Measurements from ENCODE around the gene POTEH. TPM values are rescaled to one million over a fixed set of nuclear protein-coding genes. Genes with fewer than 3 reads are reported as not detected.
"Not testable (repeated sequence)": the region's sequence is repeated elsewhere in the genome, so short reads cannot be mapped to it uniquely, and the experiment has no call there.

The POTEH gene
- polyA plus RNA-seq, 1 donor from 2014 or later, result not detected

GRCh38 chr22:15763559-15763958, 73.7 kb downstream of the POTEH start:
- not testable (repeated sequence) for H3K9me2 ChIP-seq (ENCODE audit: insufficient read depth, low read length); H3K4me2 ChIP-seq (ENCODE audit: low read length); H3F3A ChIP-seq (ENCODE audit: insufficient read depth, low read length, poor library complexity, severe bottlenecking); H3K4me3 ChIP-seq (ENCODE audit: low read length); H3K27ac ChIP-seq (ENCODE audit: low read length); H3K9me3 ChIP-seq (ENCODE audit: low read length); H3K79me2 ChIP-seq (replicated peaks; ENCODE audit: insufficient read depth, low read length); H3K9ac ChIP-seq (ENCODE audit: low read length); H3K27me3 ChIP-seq (ENCODE audit: insufficient read depth, low read depth, low read length); H2AFZ ChIP-seq (ENCODE audit: low read depth, low read length); H3K36me3 ChIP-seq (ENCODE audit: insufficient read depth, low read length); H4K20me1 ChIP-seq (ENCODE audit: insufficient read depth)

Small RNA genes lying within 50 kb of the gene (small RNA-seq; reads per million reads assigned to genes)
- 0 reads per million in 3 experiments for gene RNU6-816P

Other genes starting within 250 kb of the POTEH start
- not detected in 2 replicates for gene OR11H1, start 161.8 kb upstream of the POTEH start, polyA plus RNA-seq

Measured in neural cell (in vitro differentiated cells).